Ishikawa (cell line): ENCODE results near the gene C12orf43.

ENCODE experiments used
- CEBPB ChIP-seq: IDR thresholded peaks from 2 replicates; pipeline ENCODE4 v1.6.1; 2012
- CREB1 ChIP-seq: IDR thresholded peaks from 2 replicates; pipeline ENCODE4 v1.6.1; 2012; ENCODE audit warnings: low read depth
- EGR1 ChIP-seq: IDR thresholded peaks from 2 replicates; pipeline ENCODE4 v1.6.1; 2012
- EP300 ChIP-seq: IDR thresholded peaks from 2 replicates; pipeline ENCODE4 v1.6.1; 2012; ENCODE audit warnings: borderline replicate concordance
- FOXM1 ChIP-seq: IDR thresholded peaks from 2 replicates; pipeline ENCODE4 v1.6.1; 2012; ENCODE audit warnings: low read depth, borderline replicate concordance
- MAX ChIP-seq: IDR thresholded peaks from 2 replicates; pipeline ENCODE4 v1.6.1; 2012
- NFIC ChIP-seq: IDR thresholded peaks from 2 replicates; pipeline ENCODE4 v1.6.1; 2012
- RAD21 ChIP-seq: IDR thresholded peaks from 2 replicates; pipeline ENCODE4 v1.6.1; 2012; ENCODE audit warnings: low read depth
- REST ChIP-seq: IDR thresholded peaks from 2 replicates; pipeline ENCODE4 v1.6.1; 2012; ENCODE audit warnings: low read depth, mild to moderate bottlenecking
- TAF1 ChIP-seq: IDR thresholded peaks from 2 replicates; pipeline ENCODE4 v1.6.1; 2012; ENCODE audit warnings: low read depth, mild to moderate bottlenecking
- TCF12 ChIP-seq: IDR thresholded peaks from 2 replicates; pipeline ENCODE4 v1.6.1; 2012; ENCODE audit warnings: low read depth
- TEAD4 ChIP-seq: IDR thresholded peaks from 2 replicates; pipeline ENCODE4 v1.6.1; 2012
- YY1 ChIP-seq: IDR thresholded peaks from 2 replicates; pipeline ENCODE4 v1.6.1; 2012; ENCODE audit warnings: low read depth
- ZBTB7A ChIP-seq: IDR thresholded peaks from 2 replicates; pipeline ENCODE4 v1.6.1; 2012; ENCODE audit warnings: low read depth
- TF ChIP-seq, protein P1 (sequence below): IDR thresholded peaks from 2 replicates; pipeline ENCODE4 v1.6.1; 2012

C12orf43 gene

GRCh38 chr12:120983759-120984158 is 32.5 kb downstream of the C12orf43 start:
- no peak for TF ChIP-seq NFIC
- TF ChIP-seq ZBTB7A, result no peak
- TF ChIP-seq FOXM1, result no peak
- TF ChIP-seq YY1, result no peak
- TF ChIP-seq CEBPB, result no peak
- TF ChIP-seq RAD21, result no peak
- no peak for TF ChIP-seq EGR1
- TF ChIP-seq MAX, result no peak
- no peak for TF ChIP-seq TCF12
- TF ChIP-seq, protein P1, sequence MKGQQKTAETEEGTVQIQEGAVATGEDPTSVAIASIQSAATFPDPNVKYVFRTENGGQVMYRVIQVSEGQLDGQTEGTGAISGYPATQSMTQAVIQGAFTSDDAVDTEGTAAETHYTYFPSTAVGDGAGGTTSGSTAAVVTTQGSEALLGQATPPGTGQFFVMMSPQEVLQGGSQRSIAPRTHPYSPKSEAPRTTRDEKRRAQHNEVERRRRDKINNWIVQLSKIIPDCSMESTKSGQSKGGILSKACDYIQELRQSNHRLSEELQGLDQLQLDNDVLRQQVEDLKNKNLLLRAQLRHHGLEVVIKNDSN, result no peak

GRCh38 chr12:120982659-120983058 is 33.6 kb downstream of the C12orf43 start:
- TF ChIP-seq, protein P1, result no peak
- TF ChIP-seq EP300 (no peak), TAF1 (no peak), NFIC (no peak), MAX (no peak), TEAD4 (no peak), RAD21 (no peak), EGR1 (no peak), FOXM1 (no peak), TCF12 (no peak), REST (no peak), YY1 (no peak), CREB1 (no peak), ZBTB7A (no peak), CEBPB (no peak)

GRCh38 chr12:120981407-120981941 is 34.8 kb downstream of the C12orf43 start:
- no peak for TF ChIP-seq TCF12
- no peak for TF ChIP-seq EP300
- no peak for TF ChIP-seq FOXM1
- TF ChIP-seq NFIC, result no peak
- TF ChIP-seq TEAD4, result no peak
- TF ChIP-seq, protein P1, result no peak

GRCh38 chr12:120980800-120981368 is 35.4 kb downstream of the C12orf43 start:
- TF ChIP-seq NFIC (no peak), EP300 (no peak), REST (no peak), YY1 (no peak), CREB1 (no peak)
- TF ChIP-seq, protein P1, result no peak

- TF ChIP-seq REST (peak; percentile 80), ZBTB7A (no peak), TAF1 (no peak)
Measured at GRCh38 chr12:120979862-120980696, 36.2 kb downstream of the C12orf43 start.
